ENCODE results near the gene RASGRF1. TPM values are rescaled to one million over a fixed set of nuclear protein-coding genes. Genes with fewer than 3 reads are reported as not detected.

The RASGRF1 gene
- total and polyA plus RNA-seq, 12 donors, result under 0.01 to 0.86 (median 0.37) TPM; not detected in 9

GRCh38 chr15:79066391-79067071, 24.0 kb downstream of the RASGRF1 start:
- WGBS, 2 donors, result 66 to 74% methylated on average over 6 of the region's 6 CpGs
- Histone ChIP-seq H3K36me3 (no peaks in the 10 kb centered on the region), H3K9me3 (no peaks in the 10 kb centered on the region), H3K27ac (no peak overlapping the region), H3K4me1 (no peaks in the 10 kb centered on the region), H3K4me3 (no peak overlapping the region), H3K27me3 (no peaks in the 10 kb centered on the region)
- ATAC-seq (no peak), DNase-seq (no peak)
- TF ChIP-seq CTCF (IDR thresholded peaks at IDR 0.05), result no peak
- intact Hi-C loops (cut with DNase I), result no loop called here

- Histone ChIP-seq H3K27me3 (peaks cover 0 to 3% (median 0%) of the 10 kb centered on the region in 7 donors), H3K9me3 (no peaks in the 10 kb centered on the region), H3K4me3 (no peak overlapping the region), H3K4me1 (no peaks in the 10 kb centered on the region), H3K27ac (no peak overlapping the region), H3K36me3 (no peaks in the 10 kb centered on the region)
- no peak for TF ChIP-seq CTCF (IDR thresholded peaks at IDR 0.05)
- intact Hi-C loops (cut with DNase I), result no loop called here
- DNase-seq (no peak), ATAC-seq (no peak)
- WGBS, 2 donors, result 78 to 80% methylated on average over 8 of the region's 8 CpGs
Observed at GRCh38 chr15:79065706-79066376, 24.7 kb downstream of the RASGRF1 start.

GRCh38 chr15:79065361-79065705, 25.2 kb downstream of the RASGRF1 start:
- ATAC-seq, result no peak
- 71 to 75% methylated on average over 5 of the region's 5 CpGs for WGBS, 2 donors
- intact Hi-C loops (cut with DNase I), result no loop called here

GRCh38 chr15:79064496-79064895, 26.1 kb downstream of the RASGRF1 start:
- no peaks in the 10 kb centered on the region for H3K4me1 ChIP-seq
- DNase-seq, result no peak
- H3K36me3 ChIP-seq, result no peaks in the 10 kb centered on the region
- H3K27me3 ChIP-seq, result peaks cover 0 to 11% (median 0%) of the 10 kb centered on the region in 7 donors
- 87 to 91% methylated on average over 6 of the region's 6 CpGs for WGBS, 2 donors
- intact Hi-C loops (cut with DNase I), result loop anchor here in 1 of 10 donors (1.0 kb wide), 1 partner anchor 8 kb away; no protein-coding TSS in a partner anchor
- H3K9me3 ChIP-seq, result no peaks in the 10 kb centered on the region
- H3K4me3 ChIP-seq, result no peak overlapping the region
- H3K27ac ChIP-seq, result no peak overlapping the region
- TF ChIP-seq CTCF (IDR thresholded peaks at IDR 0.05), result no peak
- no peak for ATAC-seq

More at GRCh38 chr15:79065361-79065705, 25.2 kb downstream of the RASGRF1 start:
- no peak for TF ChIP-seq CTCF (IDR thresholded peaks at IDR 0.05)
- Histone ChIP-seq H3K27me3 (peaks cover 0 to 8% (median 0%) of the 10 kb centered on the region in 7 donors), H3K4me3 (no peak overlapping the region), H3K9me3 (no peaks in the 10 kb centered on the region), H3K36me3 (no peaks in the 10 kb centered on the region), H3K4me1 (no peaks in the 10 kb centered on the region), H3K27ac (no peak overlapping the region)
- no peak for DNase-seq

Data from heart right ventricle (tissue), 16 donors.